GM21423 (cell line): ENCODE results near the gene ZNF124.
"Not testable (repeated sequence)": the region's sequence is repeated elsewhere in the genome, so short reads cannot be mapped to it uniquely, and the experiment has no call there.

Source experiments
- ATAC-seq: cut with Tn5 transposase; IDR thresholded peaks from one replicate; pipeline ENCODE4 v1.9.1; 2021; ENCODE audit warnings: mild to moderate bottlenecking, moderate library complexity; ENCODE audit not compliant: unreplicated experiment

The ZNF124 gene

GRCh38 chr1:247173431-247173830, 1.6 kb upstream of the ZNF124 start:
- ATAC-seq: no peak

- no peak for ATAC-seq
Observed at GRCh38 chr1:247172996-247173395, 1.2 kb upstream of the ZNF124 start.

GRCh38 chr1:247171443-247171842, 377 bp downstream of the ZNF124 start:
- peak; percentile 55 for ATAC-seq

- no peak for ATAC-seq
Observed at GRCh38 chr1:247165674-247166073, 6.1 kb downstream of the ZNF124 start.

GRCh38 chr1:247164694-247165093, 7.1 kb downstream of the ZNF124 start:
- ATAC-seq: no peak

- ATAC-seq: no peak
Observed at GRCh38 chr1:247156787-247157232, 15.0 kb downstream of the ZNF124 start.

- no peak for ATAC-seq
Observed at GRCh38 chr1:247147781-247148180, 24.0 kb downstream of the ZNF124 start.

- not testable (repeated sequence) for ATAC-seq
Observed at GRCh38 chr1:247147120-247147519, 24.7 kb downstream of the ZNF124 start.

GRCh38 chr1:247146671-247147070, 25.1 kb downstream of the ZNF124 start:
- ATAC-seq: no peak

- ATAC-seq: no peak
Observed at GRCh38 chr1:247145279-247145678, 26.5 kb downstream of the ZNF124 start.

- not testable (repeated sequence) for ATAC-seq
Observed at GRCh38 chr1:247139557-247139956, 32.3 kb downstream of the ZNF124 start.

- no peak for ATAC-seq
Observed at GRCh38 chr1:247131236-247131635, 40.6 kb downstream of the ZNF124 start.

GRCh38 chr1:247127519-247128282, 44.1 kb downstream of the ZNF124 start:
- ATAC-seq: not testable (repeated sequence)

GRCh38 chr1:247126601-247127000, 45.2 kb downstream of the ZNF124 start:
- peak; percentile 51 for ATAC-seq

GRCh38 chr1:247126166-247126565, 45.7 kb downstream of the ZNF124 start:
- ATAC-seq: peak; percentile 99

GRCh38 chr1:247121382-247121781, 50.4 kb downstream of the ZNF124 start:
- no peak for ATAC-seq

GRCh38 chr1:247120408-247120668, 51.5 kb downstream of the ZNF124 start:
- not testable (repeated sequence) for ATAC-seq

- no peak for ATAC-seq
Observed at GRCh38 chr1:247119600-247120407, 52.0 kb downstream of the ZNF124 start.

GRCh38 chr1:247118946-247119446, 52.8 kb downstream of the ZNF124 start:
- ATAC-seq: no peak

GRCh38 chr1:247115545-247115944, 56.3 kb downstream of the ZNF124 start:
- ATAC-seq: no peak

- no peak for ATAC-seq
Observed at GRCh38 chr1:247115141-247115510, 56.7 kb downstream of the ZNF124 start.
